ENCODE data around the gene ACAP3. TPM values are rescaled to one million over a fixed set of nuclear protein-coding genes. Genes with fewer than 3 reads are reported as not detected.

Gene ACAP3
- total RNA-seq, 1 experiment from 2014 or later = 42.2 TPM

GRCh38 chr1:1349256-1350012 is 41.7 kb upstream of the ACAP3 start, which contains the start of gene DVL1:
TSS of gene DVL1 (minus strand) at chr1:1349418. CDS start at chr1:1349065, 353 bp downstream.
- ATAC-seq = peak; percentile 23
- DNase-seq (ENCODE audit: low spot score) = peak; percentile 86
- ChIA-PET POLR2A (no interaction called here), CTCF (no interaction called here)
- Mint-ChIP-seq H3K27me3 (ENCODE audit: low read depth) (peaks cover 11% of the 10 kb centered on the region), H3K27ac (no peak within 1 kb of the TSS), H3K4me3 (peak within 1 kb of the TSS; percentile 70), H3K36me3 (no peaks in the 10 kb centered on the region), H3K9me3 (no peaks in the 10 kb centered on the region), H3K4me1 (peaks cover 27% of the 10 kb centered on the region)
- TF ChIP-seq ZNF416 (CRISPR knock-in tag; IDR thresholded peaks at IDR 0.05) (0 out of 2 replicates have a peak, but pooled peaks have one; percentile 67), SP1 (CRISPR knock-in tag; conservative IDR thresholded peaks at IDR 0.05) (peak; percentile 61; the same call in 1 of the 2 replicates), ZNF423 (CRISPR knock-in tag; IDR thresholded peaks at IDR 0.05) (peak; percentile 8), ZSCAN18 (CRISPR knock-in tag; IDR thresholded peaks at IDR 0.05) (no peak), HMGXB4 (CRISPR knock-in tag; IDR thresholded peaks at IDR 0.05) (peak; percentile 88), E2F1 (CRISPR knock-in tag; IDR thresholded peaks at IDR 0.05) (no peak), FOXP1 (CRISPR knock-in tag; IDR thresholded peaks at IDR 0.05; ENCODE audit: borderline replicate concordance) (peak; percentile 30; the same call in 1 of the 2 replicates)

GRCh38 chr1:1348420-1349255 is 40.9 kb upstream of the ACAP3 start:
- Mint-ChIP-seq H3K4me3 (peak overlapping the region; percentile 70), H3K4me1 (peaks cover 25% of the 10 kb centered on the region), H3K9me3 (no peaks in the 10 kb centered on the region), H3K27ac (no peak overlapping the region), H3K27me3 (ENCODE audit: low read depth) (peaks cover 5% of the 10 kb centered on the region), H3K36me3 (no peaks in the 10 kb centered on the region)
- ATAC-seq = no peak
- ChIA-PET POLR2A (interaction anchor here (1.8 kb wide), 1 partner anchor 11 kb away, joined by 5 read pairs; no protein-coding TSS in a partner anchor), CTCF (interaction anchor here (0.9 to 2.3 kb wide), 7 partner anchors 10 to 84 kb away, joined by 3 to 18 read pairs (median 3); partner anchors contain the start of gene CCNL2)
- DNase-seq (ENCODE audit: low spot score) = no peak
- TF ChIP-seq ATF2 (CRISPR knock-in tag; IDR thresholded peaks at IDR 0.05; ENCODE audit: borderline replicate concordance, low read depth) (no peak), ZBTB43 (CRISPR knock-in tag; IDR thresholded peaks at IDR 0.05) (no peak)

All from WTC11 (cell line).